ENCODE measurements around the gene NFKBIZ.
"Not testable (repeated sequence)": the region's sequence is repeated elsewhere in the genome, so short reads cannot be mapped to it uniquely, and the experiment has no call there.

Gene NFKBIZ

GRCh38 chr3:101851072-101851770 is 1.9 kb downstream of the NFKBIZ start:
- no peak for DNase-seq (ENCODE audit: low read depth)

DNA sequence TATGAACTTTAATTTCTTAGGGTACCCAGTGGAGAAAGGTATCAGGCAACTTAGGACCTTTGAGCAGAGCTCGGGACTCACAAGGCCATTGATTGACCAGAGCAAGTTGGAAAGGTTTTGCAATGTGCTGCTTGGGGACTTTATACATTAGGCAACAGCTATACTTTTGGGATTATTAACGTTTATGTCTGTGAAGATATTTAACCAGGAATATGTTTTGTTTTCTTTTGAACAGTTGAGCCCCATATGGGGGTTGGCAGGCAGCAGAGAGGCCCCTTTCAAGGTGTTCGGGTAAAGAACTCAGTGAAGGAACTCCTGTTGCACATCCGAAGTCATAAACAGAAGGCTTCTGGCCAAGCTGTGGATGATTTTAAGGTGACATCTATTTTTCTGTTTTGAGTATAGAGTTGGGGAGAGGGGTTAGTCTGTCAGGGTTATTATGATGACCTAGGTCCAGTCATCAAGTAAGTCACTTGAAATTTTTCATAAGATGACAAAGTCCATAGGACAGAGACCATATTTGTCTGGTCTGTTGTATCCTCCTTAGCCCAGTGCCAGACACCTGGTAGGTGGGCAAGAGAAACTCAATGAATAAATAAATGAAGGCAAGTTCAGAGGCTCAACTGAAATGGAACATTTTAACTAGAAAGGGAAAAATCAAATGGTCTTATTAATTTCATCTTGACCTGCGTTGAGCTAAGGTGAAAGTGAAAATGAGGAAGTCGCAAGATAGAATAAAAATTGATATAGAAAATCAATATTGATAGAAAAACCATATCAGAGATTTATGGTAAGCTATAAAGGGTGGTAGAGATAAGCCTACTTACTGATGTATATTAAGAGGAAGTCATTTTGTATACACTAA is 2.8 kb downstream of the NFKBIZ start:
- no peak for DNase-seq (ENCODE audit: low read depth)

GRCh38 chr3:101852983-101853840 is 3.9 kb downstream of the NFKBIZ start:
- no peak for DNase-seq (ENCODE audit: low read depth)

GRCh38 chr3:101853982-101854381 is 4.7 kb downstream of the NFKBIZ start:
- no peak for DNase-seq (ENCODE audit: low read depth)

GRCh38 chr3:101854608-101855304 is 5.4 kb downstream of the NFKBIZ start:
- DNase-seq (ENCODE audit: low read depth), result no peak

GRCh38 chr3:101857301-101857741 is 8.0 kb downstream of the NFKBIZ start:
- DNase-seq (ENCODE audit: low read depth), result no peak

- DNase-seq (ENCODE audit: low read depth), result no peak
These were observed 9.2 kb downstream of the NFKBIZ start for GRCh38 chr3:101858464-101859030.

GRCh38 chr3:101859882-101860448 is 10.7 kb downstream of the NFKBIZ start:
- DNase-seq (ENCODE audit: low read depth), result no peak

DNA sequence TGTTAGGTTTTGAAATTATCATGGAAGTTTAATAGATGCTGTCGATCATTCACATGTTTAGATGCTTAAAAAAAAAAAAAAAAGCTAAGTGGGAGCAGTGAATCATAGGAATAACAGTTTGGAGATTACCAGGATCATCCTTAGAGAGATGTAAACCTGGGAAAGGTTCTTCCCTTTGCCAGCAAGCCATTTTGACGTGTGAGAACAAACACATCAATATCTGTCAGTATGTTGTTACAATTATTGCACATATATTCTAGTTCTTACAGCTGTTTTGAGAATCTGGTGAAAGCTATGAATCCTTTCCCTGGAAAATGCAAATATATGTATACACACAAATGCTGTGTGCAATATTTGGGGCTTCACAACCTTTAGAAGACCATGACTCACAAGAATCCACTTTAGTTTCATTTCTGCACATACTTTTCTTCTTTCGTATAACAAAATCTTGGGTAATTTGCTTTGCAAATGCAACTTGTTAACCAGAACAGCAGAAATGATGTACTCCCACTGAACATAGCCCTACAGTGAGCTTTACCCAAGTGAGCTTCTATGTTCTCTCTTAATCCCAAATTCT is 12.0 kb downstream of the NFKBIZ start:
- no peak for DNase-seq (ENCODE audit: low read depth)

- DNase-seq (ENCODE audit: low read depth), result no peak
These were observed 12.6 kb downstream of the NFKBIZ start for GRCh38 chr3:101861789-101862415.

GRCh38 chr3:101862416-101863165 is 13.3 kb downstream of the NFKBIZ start:
- DNase-seq (ENCODE audit: low read depth), result no peak

DNA sequence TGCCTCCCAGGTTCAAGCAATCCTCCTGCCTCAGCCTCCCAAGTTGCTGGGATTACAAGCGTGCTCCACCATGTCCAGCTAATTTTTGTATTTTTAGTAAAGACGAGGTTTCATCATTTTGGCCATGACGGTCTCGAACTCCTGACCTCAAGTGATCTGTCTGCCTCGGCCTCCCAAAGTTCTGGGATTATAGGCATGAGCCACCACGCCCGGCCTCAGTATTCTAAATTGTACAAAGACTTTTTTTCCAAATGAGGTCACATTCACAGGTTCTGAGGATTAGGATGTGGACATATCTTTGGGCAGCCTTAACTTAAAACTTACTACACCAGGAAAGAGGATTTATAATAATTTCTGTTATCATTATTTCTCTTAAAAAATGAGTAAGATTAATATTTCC is 15.6 kb downstream of the NFKBIZ start:
- DNase-seq (ENCODE audit: low read depth), result not testable (repeated sequence)

DNA sequence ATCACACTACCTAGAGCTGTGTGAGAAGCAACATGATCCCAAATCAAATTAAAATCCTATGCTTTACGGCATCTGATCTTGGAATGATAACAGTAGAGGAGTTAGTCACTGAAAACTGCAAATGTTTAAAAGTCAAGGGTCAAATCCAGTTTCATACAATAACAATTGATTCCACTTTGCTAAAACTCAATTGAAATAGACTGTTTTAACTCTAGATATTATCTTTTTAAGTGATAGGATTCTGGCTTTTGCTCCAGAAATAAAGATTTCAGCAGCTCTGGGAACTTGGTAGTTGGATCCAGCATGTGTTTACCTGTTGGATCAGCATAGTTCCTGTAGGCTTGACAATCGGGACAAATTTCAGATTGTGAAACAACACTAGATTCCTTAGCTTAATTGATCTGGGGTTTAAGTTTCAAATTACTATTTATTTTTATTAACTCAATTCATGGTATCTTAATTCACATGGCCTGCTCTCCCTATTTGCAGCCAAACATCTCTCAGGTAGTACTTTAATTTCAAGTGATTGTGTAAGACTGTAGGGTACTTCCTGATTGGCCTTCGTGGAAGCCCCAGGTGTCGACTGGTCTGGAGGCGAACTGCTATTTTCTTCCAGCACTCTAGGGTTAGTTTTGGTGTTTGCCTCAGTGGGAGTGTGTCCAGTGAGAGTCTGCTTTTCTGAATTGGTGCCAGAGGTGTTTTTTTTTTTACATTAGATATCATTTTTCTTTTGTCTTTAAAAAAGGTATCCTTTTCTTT is 16.6 kb downstream of the NFKBIZ start:
- DNase-seq (ENCODE audit: low read depth), result no peak

GRCh38 chr3:101867511-101867910 is 18.2 kb downstream of the NFKBIZ start:
- DNase-seq (ENCODE audit: low read depth), result no peak

- DNase-seq (ENCODE audit: low read depth), result no peak
These were observed 18.7 kb downstream of the NFKBIZ start for GRCh38 chr3:101867996-101868395.

DNA sequence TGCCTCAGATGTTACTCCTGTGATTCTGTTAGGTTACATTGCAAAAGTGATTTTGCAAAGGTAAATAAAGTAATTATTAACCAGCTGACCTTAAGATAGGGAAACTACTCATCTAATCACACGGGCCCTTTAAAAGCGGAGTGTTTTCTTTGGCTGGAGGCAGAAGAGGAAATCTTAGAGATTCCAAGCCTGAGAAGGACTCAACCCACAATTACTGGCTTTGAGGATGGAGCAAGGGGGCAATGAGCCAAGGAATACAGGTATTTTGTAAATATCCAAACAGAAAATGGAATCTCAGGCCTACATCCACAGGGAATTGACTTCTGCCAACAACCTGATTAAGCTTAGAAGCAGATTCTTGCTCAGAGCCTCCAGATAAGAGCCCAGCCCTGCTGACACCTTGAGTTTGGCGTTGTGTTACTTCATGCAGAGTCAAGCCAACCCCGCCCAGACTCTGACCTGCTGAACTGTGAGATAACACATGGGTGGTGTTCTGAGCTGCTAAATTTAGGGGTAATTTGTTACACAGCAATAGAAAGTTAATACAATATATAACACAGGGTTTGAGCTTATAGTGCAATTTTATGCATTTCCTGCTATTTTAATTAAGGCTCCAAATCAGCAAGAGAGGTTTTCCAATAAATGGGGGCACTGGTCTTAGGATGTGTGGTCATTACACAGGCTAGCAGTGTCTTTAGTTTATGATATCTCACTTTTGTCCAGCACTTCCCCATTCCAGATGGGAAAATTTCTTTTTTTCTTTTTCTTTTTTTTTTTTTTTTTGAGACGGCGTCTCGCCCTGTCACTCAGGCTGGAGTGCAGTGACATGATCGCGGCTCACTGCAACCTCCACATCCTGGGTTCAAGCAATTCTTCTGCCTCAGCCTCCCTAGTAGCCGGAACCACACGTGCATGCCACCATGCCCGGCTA is 19.5 kb downstream of the NFKBIZ start:
- no peak for DNase-seq (ENCODE audit: low read depth)

GRCh38 chr3:101870138-101870537 is 20.8 kb downstream of the NFKBIZ start:
- DNase-seq (ENCODE audit: low read depth), result no peak

- DNase-seq (ENCODE audit: low read depth), result no peak
These were observed 24.3 kb downstream of the NFKBIZ start for GRCh38 chr3:101873619-101874018.

Data from stimulated activated CD8-positive, alpha-beta memory T cell treated with anti-CD3 and anti-CD28 coated beads, Interleukin-12 subunit alpha, Interleukin-12 subunit beta, amount 100 ng/mL, for 4 hours (primary cell).